H1 (cell line): ENCODE data around the gene ZNF576. TPM values are rescaled to one million over a fixed set of nuclear protein-coding genes. Genes with fewer than 3 reads are reported as not detected.

ENCODE experiments used
- CTCF ChIA-PET: fragments of 300-600 bp; sonication (Branson Sonifier 250); formaldehyde crosslinking; loops from one replicate; lab custom pipeline; 2021; ENCODE audit not compliant: partially characterized antibody; lab: Charles Lee
- POLR2A ChIA-PET: fragments of 300-600 bp; sonication (Branson Sonifier 250); formaldehyde crosslinking; loops from one replicate; lab custom pipeline; 2021; ENCODE audit warnings: inconsistent platforms; ENCODE audit not compliant: partially characterized antibody; lab: Charles Lee
- DNase-seq, 2 experiments: peaks; one replicate each; pipeline versions ENCODE4 v3.0.0 to v3.0.0-alpha.2; 2010 to 2022; ENCODE audit warnings: low spot score in 2 of 2, low read depth in 1 of 2, mixed read lengths in 1 of 2
- FAIRE-seq: peaks from 2 replicates; lab custom pipeline; 2011; peaks lifted over from hg19 to GRCh38; lab: Jason Lieb, UNC
- H2AFZ ChIP-seq: 2 replicates; pipeline ENCODE4 v1.8.1; 2012; ENCODE audit warnings: low read length, inconsistent platforms
- H2AK5ac ChIP-seq: 2 replicates; pipeline ENCODE4 v1.6.1; 2013; ENCODE audit warnings: low read depth, low read length
- H2BK120ac ChIP-seq: replicated peaks from 2 replicates; pipeline ENCODE3; 2013; ENCODE audit warnings: low read depth, low read length, inconsistent platforms
- H2BK12ac ChIP-seq: 2 replicates; pipeline ENCODE4 v1.6.1; 2013; ENCODE audit warnings: low read depth, low read length
- H2BK15ac ChIP-seq: 2 replicates; pipeline ENCODE4 v1.6.1; 2013; ENCODE audit warnings: low read length
- H2BK20ac ChIP-seq: 2 replicates; pipeline ENCODE4 v1.6.1; 2013; ENCODE audit warnings: low read length
- H2BK5ac ChIP-seq: 2 replicates; pipeline ENCODE4 v1.6.1; 2013; ENCODE audit warnings: low read depth, low read length
- H3K14ac ChIP-seq: 2 replicates; pipeline ENCODE4 v1.6.1; 2013; ENCODE audit warnings: inconsistent platforms; ENCODE audit not compliant: insufficient read length
- H3K18ac ChIP-seq: 2 replicates; pipeline ENCODE4 v1.6.1; 2013; ENCODE audit warnings: low read length; ENCODE audit errors: extremely low read depth
- H3K23ac ChIP-seq: 2 replicates; pipeline ENCODE4 v1.6.1; 2013; ENCODE audit warnings: inconsistent platforms; ENCODE audit not compliant: insufficient read length
- H3K23me2 ChIP-seq: 2 replicates; pipeline ENCODE4 v1.6.1; 2013; ENCODE audit warnings: low read depth, low read length
- H3K27ac ChIP-seq: 2 replicates; pipeline ENCODE4 v1.6.1; 2011; ENCODE audit warnings: low read depth, low read length, inconsistent platforms
- H3K27me3 ChIP-seq, 4 experiments: replicated peaks in 1 of 4; 1 replicate in 1 of 4; 2 replicates in 3 of 4; pipeline versions ENCODE4 v1.6.1 to v1.8.1; 2011 to 2013; ENCODE audit warnings: low read length in 3 of 4, mild to moderate bottlenecking in 3 of 4, inconsistent platforms in 2 of 4, mixed read lengths in 2 of 4, moderate library complexity in 1 of 4; ENCODE audit not compliant: control insufficient read depth in 3 of 4, insufficient read depth in 3 of 4; ENCODE audit errors: extremely low read depth in 1 of 4
- H3K36me3 ChIP-seq, 4 experiments: 2 replicates each; pipeline versions ENCODE4 v1.6.1 to v1.8.1; 2011 to 2013; ENCODE audit warnings: mild to moderate bottlenecking in 4 of 4, low read length in 3 of 4, moderate library complexity in 2 of 4, control low read depth in 1 of 4, inconsistent platforms in 1 of 4; ENCODE audit not compliant: insufficient read depth in 4 of 4, control insufficient read depth in 2 of 4
- H3K4ac ChIP-seq: replicated peaks from 2 replicates; pipeline ENCODE3; 2013; ENCODE audit warnings: low read length, low read depth, mixed read lengths, inconsistent platforms; ENCODE audit not compliant: insufficient read length
- H3K4me1 ChIP-seq, 4 experiments: replicated peaks in 1 of 4; 1 replicate in 1 of 4; 2 replicates in 3 of 4; pipeline versions ENCODE4 v1.6.1 to v1.8.1; 2011 to 2013; ENCODE audit warnings: low read length in 3 of 4, inconsistent platforms in 2 of 4, mixed read lengths in 1 of 4; ENCODE audit not compliant: insufficient read depth in 4 of 4, control insufficient read depth in 3 of 4
- H3K4me2 ChIP-seq, 2 experiments: 2 replicates each; pipeline versions ENCODE4 v1.6.1 to v1.8.1; 2011 to 2013; ENCODE audit warnings: low read depth in 2 of 2, low read length in 2 of 2, control low read depth in 1 of 2, inconsistent platforms in 1 of 2, mild to moderate bottlenecking in 1 of 2; ENCODE audit not compliant: insufficient read depth in 1 of 2
- H3K4me3 ChIP-seq, 4 experiments: fragments of 200-600, 300-600 bp in 1 of 4; sonication (generic), shearing (Covaris generic), sonication (Bioruptor Twin) in 1 of 4; 2 replicates each; pipeline versions ENCODE4 v1.5.1 to v1.8.1; 2011 to 2016; ENCODE audit warnings: low read length in 4 of 4, low read depth in 3 of 4, control low read depth in 2 of 4, inconsistent platforms in 2 of 4, mild to moderate bottlenecking in 2 of 4, mixed read lengths in 1 of 4, moderate library complexity in 1 of 4; ENCODE audit not compliant: insufficient read depth in 2 of 4; ENCODE audit errors: extremely low read depth in 1 of 4
- H3K56ac ChIP-seq: replicated peaks from 2 replicates; pipeline ENCODE3; 2013; ENCODE audit warnings: low read depth, mild to moderate bottlenecking, mixed read lengths, low read length, inconsistent platforms; ENCODE audit not compliant: insufficient read length
- H3K79me1 ChIP-seq: 2 replicates; pipeline ENCODE4 v1.6.1; 2013; ENCODE audit warnings: low read depth, low read length, control low read depth
- H3K79me2 ChIP-seq, 2 experiments: 2 replicates each; pipeline versions ENCODE4 v1.6.1 to v1.8.1; 2012 to 2013; ENCODE audit warnings: low read length in 2 of 2, mild to moderate bottlenecking in 2 of 2, inconsistent platforms in 1 of 2; ENCODE audit not compliant: insufficient read depth in 2 of 2, control insufficient read depth in 1 of 2
- H3K9ac ChIP-seq, 4 experiments: replicated peaks in 1 of 4; 1 replicate in 1 of 4; 2 replicates in 3 of 4; pipeline versions ENCODE4 v1.6.1 to v1.8.1; 2011 to 2013; ENCODE audit warnings: low read depth in 3 of 4, low read length in 3 of 4, control low read depth in 2 of 4, mild to moderate bottlenecking in 2 of 4, moderate library complexity in 2 of 4, inconsistent platforms in 1 of 4; ENCODE audit errors: extremely low read depth in 1 of 4
- H3K9me3 ChIP-seq, 2 experiments: 2 replicates each; pipeline versions ENCODE4 v1.6.1 to v1.8.1; 2012 to 2013; ENCODE audit warnings: mild to moderate bottlenecking in 2 of 2, moderate library complexity in 2 of 2, control low read depth in 1 of 2, inconsistent platforms in 1 of 2, low read depth in 1 of 2, low read length in 1 of 2, mixed read lengths in 1 of 2; ENCODE audit not compliant: insufficient read depth in 2 of 2
- H4K20me1 ChIP-seq, 2 experiments: replicated peaks in 1 of 2; 2 replicates each; pipeline versions ENCODE3 to v1.8.1; 2011 to 2013; ENCODE audit warnings: inconsistent platforms in 2 of 2, low read length in 2 of 2, mild to moderate bottlenecking in 1 of 2; ENCODE audit not compliant: insufficient read depth in 2 of 2, control insufficient read depth in 1 of 2
- H4K5ac ChIP-seq: 2 replicates; pipeline ENCODE4 v1.6.1; 2013; ENCODE audit warnings: low read length, low read depth, mixed read lengths, inconsistent platforms; ENCODE audit not compliant: insufficient read length
- H4K8ac ChIP-seq: 2 replicates; pipeline ENCODE4 v1.8.0; 2013; ENCODE audit warnings: mild to moderate bottlenecking, moderate library complexity, low read length, inconsistent platforms; ENCODE audit not compliant: insufficient read depth; ENCODE audit errors: extremely low read depth
- H4K91ac ChIP-seq: replicated peaks from 2 replicates; pipeline ENCODE3; 2013; ENCODE audit warnings: low read length, mixed read lengths, inconsistent platforms; ENCODE audit not compliant: insufficient read length
- ASH2L ChIP-seq: fragments of 200-600, 300-600 bp; sonication (generic); IDR thresholded peaks from one replicate; pipeline ENCODE4 v1.7.1; 2017; ENCODE audit warnings: low read length
- CTCF ChIP-seq, 3 experiments: IDR thresholded peaks; 1 replicate in 2 of 3; 2 replicates in 1 of 3; pipeline versions ENCODE4 v1.5.1 to v1.6.1; 2011; ENCODE audit warnings: low read length in 3 of 3, mild to moderate bottlenecking in 3 of 3, inconsistent platforms in 2 of 3, low read depth in 1 of 3, moderate library complexity in 1 of 3; ENCODE audit not compliant: insufficient read depth in 1 of 3; ENCODE audit errors: control extremely low read depth in 1 of 3
- HDAC6 ChIP-seq: IDR thresholded peaks from one replicate; pipeline ENCODE4 v1.7.1; 2012; ENCODE audit warnings: low read depth, mild to moderate bottlenecking, inconsistent platforms, low read length, moderate library complexity
- JUN ChIP-seq: IDR thresholded peaks from 2 replicates; pipeline ENCODE4 v1.6.1; 2011; ENCODE audit warnings: low read depth, mild to moderate bottlenecking, improper control_type of control experiment, low read length
- KDM1A ChIP-seq: fragments of 200-600, 300-600 bp; sonication (generic); IDR thresholded peaks from 2 replicates; pipeline ENCODE4 v1.7.1; 2016; ENCODE audit warnings: mild to moderate bottlenecking, low read length, borderline replicate concordance
- SIRT6 ChIP-seq: IDR thresholded peaks from one replicate; pipeline ENCODE4 v1.7.1; 2012; ENCODE audit warnings: low read length, inconsistent platforms
- WGBS, 2 experiments: shearing (Covaris generic) in 1 of 2; methylation state at CpG; one replicate each; pipeline versions ENCODE4 v1.1.6 to v1.1.7; 2013 to 2015; ENCODE audit warnings: low lambda C conversion rate in 2 of 2, mixed read lengths in 2 of 2, inconsistent platforms in 1 of 2, low coverage in 1 of 2, missing lambda C conversion rate in 1 of 2; ENCODE audit not compliant: insufficient replicate concordance in 2 of 2, insufficient coverage in 1 of 2, insufficient read length in 1 of 2; ENCODE audit errors: extremely low coverage in 1 of 2, missing lambda C conversion rate in 1 of 2; 5-methylcytosine and 5-hydroxymethylcytosine counted together
- polyA plus RNA-seq, 7 experiments: library from polyadenylated mRNA; depleted of rRNA in 3 of 7; stranded (reverse) in 5 of 7; unstranded in 2 of 7; fragments of >200 nt in 5 of 7; fragments of 200-250 nt in 2 of 7; gene quantifications; 1 replicate in 5 of 7; 2 replicates in 1 of 7; 4 replicates in 1 of 7; pipeline versions ENCODE4 v1.2.1 to v1.2.3, GENCODE V29; 2011 to 2013; ENCODE audit warnings: missing spikeins in 2 of 7, mixed read lengths in 2 of 7
- total RNA-seq: library from RNA; stranded (reverse); fragmentation: NEBNext Ultra II Directional; extraction: Animal tissue kit (Norgen Biotek cat#: 25700); gene quantifications from 2 replicates; pipeline ENCODE4 v1.2.1, GENCODE V29; 2021

Gene ZNF576
- total and polyA plus RNA-seq, 2 of the 8 experiments (the other 6 are each of a cell fraction or from before 2014, with no cell fraction given), result 13.6 to 32.4 TPM

- H3K23me2 ChIP-seq, result no peaks in the 10 kb centered on the region
- H2BK15ac ChIP-seq, result no peak overlapping the region
These were observed 6.7 kb upstream of the ZNF576 start for GRCh38 chr19:43589678-43590077.

More at GRCh38 chr19:43589678-43590077, 6.7 kb upstream of the ZNF576 start:
- no peak overlapping the region for H2BK5ac ChIP-seq
- no peak overlapping the region for H2BK120ac ChIP-seq
- H4K5ac ChIP-seq, result no peak overlapping the region
- CTCF ChIA-PET, result interaction anchor here (1.0 to 2.8 kb wide), 3 partner anchors 12 to 70 kb away, joined by 3 to 16 read pairs (median 7); no protein-coding TSS in a partner anchor
- DNase-seq (no peak), FAIRE-seq (no peak)
- no peak overlapping the region for H4K8ac ChIP-seq
- H3K79me2 ChIP-seq, result no peaks in the 10 kb centered on the region
- H3K56ac ChIP-seq, result no peak overlapping the region
- H3K23ac ChIP-seq, result no peak overlapping the region
- H3K4me3 ChIP-seq, result no peak overlapping the region
- H3K27ac ChIP-seq, result no peak overlapping the region
- no peaks in the 10 kb centered on the region; the same call in none of the 2 replicates for H3K79me1 ChIP-seq
- H2AK5ac ChIP-seq, result no peak overlapping the region
- no peak overlapping the region for H2BK20ac ChIP-seq
- no peak overlapping the region for H2AFZ ChIP-seq
- no peak overlapping the region for H3K18ac ChIP-seq
- TF ChIP-seq HDAC6, result no peak
- TF ChIP-seq JUN, result no peak
- TF ChIP-seq CTCF (IDR thresholded peaks at IDR 0.05; ENCODE audit: control extremely low read depth in 1 of 3, insufficient read depth in 1 of 3, low read depth in 1 of 3, low read length in 3 of 3), result no peak
- TF ChIP-seq KDM1A, result no peak
- TF ChIP-seq ASH2L, result no peak
- TF ChIP-seq SIRT6, result no peak
- H4K91ac ChIP-seq, result no peak overlapping the region
- H3K9ac ChIP-seq, result no peak overlapping the region
- no peaks in the 10 kb centered on the region for H3K9me3 ChIP-seq
- 90% methylated on average over 6 of the region's 6 CpGs; no CpG with 5 or more reads in 1 of the 2 experiments for WGBS, 2 experiments
- POLR2A ChIA-PET, result interaction anchor here (2.0 to 3.1 kb wide), 2 partner anchors 9 to 13 kb away, joined by 6 to 14 read pairs; no protein-coding TSS in a partner anchor
- H3K4me1 ChIP-seq, result no peaks in the 10 kb centered on the region
- no peaks in the 10 kb centered on the region for H3K27me3 ChIP-seq
- peaks cover 6 to 7% of the 10 kb centered on the region in 2 experiments for H4K20me1 ChIP-seq
- H2BK12ac ChIP-seq, result no peak overlapping the region
- H3K36me3 ChIP-seq, result peaks cover 3 to 21% (median 10%) of the 10 kb centered on the region in 4 experiments; a peak in 5 of 8 replicates
- H3K14ac ChIP-seq, result no peak overlapping the region
- H3K4ac ChIP-seq, result no peak overlapping the region
- H3K4me2 ChIP-seq, result no peak overlapping the region
